Fibroblast of villous mesenchyme (primary cell): ENCODE results near the gene SMC1B. TPM values are rescaled to one million over a fixed set of nuclear protein-coding genes. Genes with fewer than 3 reads are reported as not detected.
"Not testable (repeated sequence)": the region's sequence is repeated elsewhere in the genome, so short reads cannot be mapped to it uniquely, and the experiment has no call there.

ENCODE experiments used
- DNase-seq: peaks from one replicate; pipeline ENCODE4 v3.0.0-alpha.2; 2010; ENCODE audit warnings: low read depth
- H3K4me3 ChIP-seq: 2 replicates; pipeline ENCODE4 v1.5.1; 2011; ENCODE audit warnings: low read depth, mild to moderate bottlenecking, low read length
- CTCF ChIP-seq: IDR thresholded peaks from 2 replicates; pipeline ENCODE4 v1.5.1; 2012; ENCODE audit warnings: low read depth, mild to moderate bottlenecking, low read length; ENCODE audit not compliant: insufficient read depth
- total RNA-seq: library from RNA; depleted of rRNA; stranded (reverse); fragments of >200 nt; gene quantifications from 2 replicates; pipeline ENCODE4 v1.2.3, GENCODE V29; 2012

SMC1B gene
- total RNA-seq, 1 donor, result not detected

GRCh38 chr22:45295492-45295891 lies 117.9 kb downstream of the SMC1B start:
- no peak for DNase-seq
- TF ChIP-seq CTCF, result no peak
- no peak overlapping the region for H3K4me3 ChIP-seq

DNA sequence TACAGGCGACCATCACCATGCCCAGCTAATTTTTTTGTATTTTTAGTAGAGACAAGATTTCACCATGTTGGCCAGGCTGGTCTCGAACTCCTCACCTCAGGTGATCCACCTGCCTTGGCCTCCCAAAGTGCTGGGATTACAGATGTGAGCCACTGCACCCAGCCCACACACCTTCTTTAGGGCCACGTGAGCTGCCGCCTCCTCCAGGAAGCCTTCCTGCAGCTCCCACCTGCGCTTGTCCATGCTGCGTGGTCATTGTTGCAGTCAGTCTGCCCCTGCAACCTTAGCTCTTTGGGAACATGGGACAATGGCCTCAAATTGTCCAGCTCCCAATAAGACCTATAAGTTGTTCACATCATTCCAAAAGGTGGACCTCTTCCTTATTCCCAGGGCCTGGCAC lies 118.4 kb downstream of the SMC1B start:
- not testable (repeated sequence) for DNase-seq, H3K4me3 ChIP-seq

Other genes with a start within 250 kb of the SMC1B start
- 37.4 and 41.9 TPM in 2 replicates for gene NUP50, start 249.7 kb downstream of the SMC1B start, total RNA-seq
- 44.5 and 55.4 TPM in 2 replicates for gene KIAA0930, start 172.7 kb downstream of the SMC1B start, total RNA-seq
- not detected in 2 replicates for gene UPK3A, start 128.7 kb downstream of the SMC1B start, total RNA-seq
- gene FAM118A, start 103.7 kb downstream of the SMC1B start, total RNA-seq, result 20.7 and 52.5 TPM in 2 replicates
- 0.86 and 0.97 TPM in 2 replicates for gene RIBC2, start 94 bp upstream of the SMC1B start, total RNA-seq
- gene FBLN1, start 89.3 kb upstream of the SMC1B start, total RNA-seq, result 102 and 256 TPM in 2 replicates